Measurements from ENCODE around the gene LIMS1.

DNA sequence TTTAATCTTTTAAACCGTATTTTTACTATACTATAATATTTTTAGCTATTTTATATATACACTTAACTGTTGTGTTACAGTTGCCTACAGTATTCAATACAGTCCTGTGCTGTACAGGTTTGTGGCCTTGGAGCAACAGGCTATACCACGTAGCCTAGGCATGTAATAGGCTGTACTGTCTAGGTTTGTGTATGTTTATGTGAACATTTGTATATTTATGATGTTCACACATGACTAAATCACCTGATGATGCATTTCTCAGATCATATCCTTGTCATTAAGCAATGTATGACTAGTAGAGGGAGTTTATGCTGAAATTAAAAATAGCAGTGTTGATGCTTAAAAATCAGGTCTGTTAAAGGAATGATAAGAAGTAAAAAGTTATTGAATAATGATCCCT lies 92.7 kb downstream of the LIMS1 start:
- TF ChIP-seq, protein P1, sequence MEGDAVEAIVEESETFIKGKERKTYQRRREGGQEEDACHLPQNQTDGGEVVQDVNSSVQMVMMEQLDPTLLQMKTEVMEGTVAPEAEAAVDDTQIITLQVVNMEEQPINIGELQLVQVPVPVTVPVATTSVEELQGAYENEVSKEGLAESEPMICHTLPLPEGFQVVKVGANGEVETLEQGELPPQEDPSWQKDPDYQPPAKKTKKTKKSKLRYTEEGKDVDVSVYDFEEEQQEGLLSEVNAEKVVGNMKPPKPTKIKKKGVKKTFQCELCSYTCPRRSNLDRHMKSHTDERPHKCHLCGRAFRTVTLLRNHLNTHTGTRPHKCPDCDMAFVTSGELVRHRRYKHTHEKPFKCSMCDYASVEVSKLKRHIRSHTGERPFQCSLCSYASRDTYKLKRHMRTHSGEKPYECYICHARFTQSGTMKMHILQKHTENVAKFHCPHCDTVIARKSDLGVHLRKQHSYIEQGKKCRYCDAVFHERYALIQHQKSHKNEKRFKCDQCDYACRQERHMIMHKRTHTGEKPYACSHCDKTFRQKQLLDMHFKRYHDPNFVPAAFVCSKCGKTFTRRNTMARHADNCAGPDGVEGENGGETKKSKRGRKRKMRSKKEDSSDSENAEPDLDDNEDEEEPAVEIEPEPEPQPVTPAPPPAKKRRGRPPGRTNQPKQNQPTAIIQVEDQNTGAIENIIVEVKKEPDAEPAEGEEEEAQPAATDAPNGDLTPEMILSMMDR (IDR thresholded peaks at IDR 0.05; ENCODE audit: insufficient read depth, low read length, poor library complexity, severe bottlenecking) = no peak
- no peak for TF ChIP-seq EZH2phosphoT487 (conservative IDR thresholded peaks at IDR 0.05; ENCODE audit: low read length)

All from SU-DHL-6 (cell line).